ENCODE measurements around the gene NCR3LG1.
A peak's percentile ranks its signal among the peaks of the same experiment; 100 is the strongest.

The NCR3LG1 gene, protein sequence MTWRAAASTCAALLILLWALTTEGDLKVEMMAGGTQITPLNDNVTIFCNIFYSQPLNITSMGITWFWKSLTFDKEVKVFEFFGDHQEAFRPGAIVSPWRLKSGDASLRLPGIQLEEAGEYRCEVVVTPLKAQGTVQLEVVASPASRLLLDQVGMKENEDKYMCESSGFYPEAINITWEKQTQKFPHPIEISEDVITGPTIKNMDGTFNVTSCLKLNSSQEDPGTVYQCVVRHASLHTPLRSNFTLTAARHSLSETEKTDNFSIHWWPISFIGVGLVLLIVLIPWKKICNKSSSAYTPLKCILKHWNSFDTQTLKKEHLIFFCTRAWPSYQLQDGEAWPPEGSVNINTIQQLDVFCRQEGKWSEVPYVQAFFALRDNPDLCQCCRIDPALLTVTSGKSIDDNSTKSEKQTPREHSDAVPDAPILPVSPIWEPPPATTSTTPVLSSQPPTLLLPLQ

GRCh38 chr11:17351510-17352176, at the start of gene NCR3LG1:
Gene NCR3LG1 (plus strand): TSS chr11:17351800. CDS start chr11:17351970, 170 bp downstream.
- peak within 1 kb of the TSS; percentile 65 for H3K4me3 ChIP-seq (ENCODE audit: low read depth, low read length)
- TF ChIP-seq, protein P1, sequence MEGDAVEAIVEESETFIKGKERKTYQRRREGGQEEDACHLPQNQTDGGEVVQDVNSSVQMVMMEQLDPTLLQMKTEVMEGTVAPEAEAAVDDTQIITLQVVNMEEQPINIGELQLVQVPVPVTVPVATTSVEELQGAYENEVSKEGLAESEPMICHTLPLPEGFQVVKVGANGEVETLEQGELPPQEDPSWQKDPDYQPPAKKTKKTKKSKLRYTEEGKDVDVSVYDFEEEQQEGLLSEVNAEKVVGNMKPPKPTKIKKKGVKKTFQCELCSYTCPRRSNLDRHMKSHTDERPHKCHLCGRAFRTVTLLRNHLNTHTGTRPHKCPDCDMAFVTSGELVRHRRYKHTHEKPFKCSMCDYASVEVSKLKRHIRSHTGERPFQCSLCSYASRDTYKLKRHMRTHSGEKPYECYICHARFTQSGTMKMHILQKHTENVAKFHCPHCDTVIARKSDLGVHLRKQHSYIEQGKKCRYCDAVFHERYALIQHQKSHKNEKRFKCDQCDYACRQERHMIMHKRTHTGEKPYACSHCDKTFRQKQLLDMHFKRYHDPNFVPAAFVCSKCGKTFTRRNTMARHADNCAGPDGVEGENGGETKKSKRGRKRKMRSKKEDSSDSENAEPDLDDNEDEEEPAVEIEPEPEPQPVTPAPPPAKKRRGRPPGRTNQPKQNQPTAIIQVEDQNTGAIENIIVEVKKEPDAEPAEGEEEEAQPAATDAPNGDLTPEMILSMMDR (IDR thresholded peaks at IDR 0.05; ENCODE audit: insufficient read depth, low read depth, low read length, missing control alignments), result no peak
- peak; percentile 23 for DNase-seq (ENCODE audit: low read depth)

- no peak for DNase-seq (ENCODE audit: low read depth)
- no peak overlapping the region for H3K4me3 ChIP-seq (ENCODE audit: low read depth, low read length)
- TF ChIP-seq, protein P1 (IDR thresholded peaks at IDR 0.05; ENCODE audit: insufficient read depth, low read depth, low read length, missing control alignments), result no peak
Measured at GRCh38 chr11:17313349-17314231, 38.0 kb upstream of the NCR3LG1 start.

DNA sequence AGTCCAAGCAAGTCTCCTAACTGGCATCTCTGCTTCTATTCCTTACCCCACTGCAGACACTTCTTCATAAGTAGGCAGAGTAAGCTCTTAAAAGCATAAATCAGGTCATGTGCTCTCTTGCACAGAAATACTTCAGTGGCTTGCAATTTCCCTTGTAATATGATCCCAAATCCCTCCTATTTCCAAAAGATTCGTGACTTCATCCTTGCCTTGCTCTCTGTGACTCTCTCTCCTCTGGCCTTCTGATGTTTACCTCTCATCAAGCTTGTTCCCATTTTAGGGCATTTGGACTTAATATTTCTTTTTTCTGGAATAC, 37.4 kb upstream of the NCR3LG1 start:
- no peak for DNase-seq (ENCODE audit: low read depth)
- H3K4me3 ChIP-seq (ENCODE audit: low read depth, low read length), result no peak overlapping the region
- TF ChIP-seq, protein P1 (IDR thresholded peaks at IDR 0.05; ENCODE audit: insufficient read depth, low read depth, low read length, missing control alignments), result no peak

DNA sequence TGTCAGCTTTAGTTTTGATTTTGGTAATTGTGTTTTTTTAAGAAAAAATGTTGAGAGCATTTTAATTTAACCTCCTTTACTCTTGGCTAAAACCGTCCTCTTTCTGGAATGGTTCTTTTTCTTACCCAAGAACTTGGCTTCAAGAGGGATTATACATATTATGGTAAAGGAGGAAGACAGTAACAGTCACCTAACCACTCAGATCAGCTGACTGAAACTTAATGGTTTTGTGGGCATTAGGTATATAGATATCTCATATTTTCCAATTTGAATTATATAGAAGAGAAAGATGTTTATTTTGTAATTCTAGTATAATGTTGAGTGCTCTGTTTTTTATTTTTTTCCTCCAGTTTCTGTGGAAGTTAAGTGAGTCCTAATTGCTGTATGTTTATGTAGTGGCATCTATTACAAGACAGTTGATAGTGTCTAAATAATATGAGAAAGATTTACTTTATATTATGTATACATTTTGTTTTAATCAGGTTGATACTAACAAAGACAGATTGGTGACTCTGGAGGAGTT, 36.6 kb upstream of the NCR3LG1 start:
- no peak for DNase-seq (ENCODE audit: low read depth)
- TF ChIP-seq, protein P1 (IDR thresholded peaks at IDR 0.05; ENCODE audit: insufficient read depth, low read depth, low read length, missing control alignments), result no peak

GRCh38 chr11:17328871-17329494, 22.6 kb upstream of the NCR3LG1 start:
- H3K4me3 ChIP-seq (ENCODE audit: low read depth, low read length), result no peak overlapping the region
- TF ChIP-seq, protein P1 (IDR thresholded peaks at IDR 0.05; ENCODE audit: insufficient read depth, low read depth, low read length, missing control alignments), result no peak
- DNase-seq (ENCODE audit: low read depth), result no peak

More for the DNA sequence above, 36.6 kb upstream of the NCR3LG1 start:
- H3K4me3 ChIP-seq (ENCODE audit: low read depth, low read length), result no peak overlapping the region

- DNase-seq (ENCODE audit: low read depth), result no peak
- TF ChIP-seq, protein P1 (IDR thresholded peaks at IDR 0.05; ENCODE audit: insufficient read depth, low read depth, low read length, missing control alignments), result no peak
- no peak overlapping the region for H3K4me3 ChIP-seq (ENCODE audit: low read depth, low read length)
Measured at GRCh38 chr11:17331669-17332068, 19.9 kb upstream of the NCR3LG1 start.
